ENCODE results near the gene GTF2IRD1. TPM values are rescaled to one million over a fixed set of nuclear protein-coding genes. Genes with fewer than 3 reads are reported as not detected.
"Not testable (repeated sequence)": the region's sequence is repeated elsewhere in the genome, so short reads cannot be mapped to it uniquely, and the experiment has no call there.

Gene GTF2IRD1
- total RNA-seq, 1 donor from 2014 or later: 7.5 TPM

DNA sequence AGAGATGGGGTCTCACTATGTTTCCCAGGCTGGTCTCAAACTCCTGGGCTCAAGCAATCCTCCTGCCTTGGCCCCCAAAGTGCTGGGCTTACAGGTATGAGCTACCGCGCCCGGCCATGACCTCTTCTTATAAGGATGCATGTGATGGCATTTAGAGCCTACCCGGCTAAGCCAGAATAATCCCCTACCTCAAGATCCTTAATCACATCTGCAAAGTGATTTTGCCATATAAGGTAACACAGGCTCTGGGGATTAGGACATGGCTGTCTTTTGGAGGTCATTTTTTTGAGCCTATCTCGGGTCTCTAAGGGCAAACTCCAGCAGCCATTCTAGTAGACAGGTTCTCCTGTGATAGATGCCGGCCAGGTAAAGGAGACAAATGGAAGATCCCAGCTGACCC lies 39.6 kb downstream of the GTF2IRD1 start:
- DNase-seq (ENCODE audit: low spot score in 2 of 2): no peak
- Histone ChIP-seq H3K4me1 (no peaks in the 10 kb centered on the region), H3K9me3 (no peaks in the 10 kb centered on the region), H3K36me3 (no peaks in the 10 kb centered on the region), H3K4me3 (no peak overlapping the region), H3K27me3 (no peaks in the 10 kb centered on the region), H3K27ac (no peak overlapping the region)
- intact Hi-C loops (cut with DNase I): no loop called here
- TF ChIP-seq, protein P1, sequence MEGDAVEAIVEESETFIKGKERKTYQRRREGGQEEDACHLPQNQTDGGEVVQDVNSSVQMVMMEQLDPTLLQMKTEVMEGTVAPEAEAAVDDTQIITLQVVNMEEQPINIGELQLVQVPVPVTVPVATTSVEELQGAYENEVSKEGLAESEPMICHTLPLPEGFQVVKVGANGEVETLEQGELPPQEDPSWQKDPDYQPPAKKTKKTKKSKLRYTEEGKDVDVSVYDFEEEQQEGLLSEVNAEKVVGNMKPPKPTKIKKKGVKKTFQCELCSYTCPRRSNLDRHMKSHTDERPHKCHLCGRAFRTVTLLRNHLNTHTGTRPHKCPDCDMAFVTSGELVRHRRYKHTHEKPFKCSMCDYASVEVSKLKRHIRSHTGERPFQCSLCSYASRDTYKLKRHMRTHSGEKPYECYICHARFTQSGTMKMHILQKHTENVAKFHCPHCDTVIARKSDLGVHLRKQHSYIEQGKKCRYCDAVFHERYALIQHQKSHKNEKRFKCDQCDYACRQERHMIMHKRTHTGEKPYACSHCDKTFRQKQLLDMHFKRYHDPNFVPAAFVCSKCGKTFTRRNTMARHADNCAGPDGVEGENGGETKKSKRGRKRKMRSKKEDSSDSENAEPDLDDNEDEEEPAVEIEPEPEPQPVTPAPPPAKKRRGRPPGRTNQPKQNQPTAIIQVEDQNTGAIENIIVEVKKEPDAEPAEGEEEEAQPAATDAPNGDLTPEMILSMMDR (IDR thresholded peaks at IDR 0.05): no peak

DNA sequence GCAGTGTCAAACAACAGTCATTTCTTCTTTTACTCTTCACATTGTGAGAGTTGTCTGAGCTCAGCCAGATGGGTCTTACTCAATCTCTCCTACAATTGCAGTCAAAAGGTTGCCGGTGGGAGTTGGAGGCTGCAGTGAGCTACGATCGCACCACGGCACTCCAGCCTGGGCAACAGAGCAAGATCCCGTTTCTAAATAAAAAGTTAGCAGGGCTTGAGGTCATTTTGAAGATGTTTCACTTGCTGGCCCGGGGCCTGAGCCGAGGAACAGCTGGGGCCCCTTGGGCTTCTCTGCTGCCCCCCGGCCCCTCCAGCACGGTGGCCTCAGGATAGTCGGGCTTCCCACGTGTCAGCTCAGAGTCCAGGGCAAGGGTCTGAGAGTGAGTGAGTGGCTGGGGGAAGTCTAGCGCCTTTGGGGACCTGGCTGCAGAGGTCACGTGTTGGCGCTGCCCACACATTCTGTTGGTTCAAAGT lies 40.4 kb downstream of the GTF2IRD1 start:
- Histone ChIP-seq H3K4me1 (no peaks in the 10 kb centered on the region), H3K27me3 (no peaks in the 10 kb centered on the region), H3K4me3 (no peak overlapping the region), H3K9me3 (no peaks in the 10 kb centered on the region), H3K27ac (no peak overlapping the region), H3K36me3 (no peaks in the 10 kb centered on the region)
- TF ChIP-seq, protein P1 (IDR thresholded peaks at IDR 0.05): no peak
- no peak for DNase-seq (ENCODE audit: low spot score in 2 of 2)
- intact Hi-C loops (cut with DNase I): no loop called here

GRCh38 chr7:74495112-74496086 lies 41.7 kb downstream of the GTF2IRD1 start:
- H3K27ac ChIP-seq: no peak overlapping the region

DNA sequence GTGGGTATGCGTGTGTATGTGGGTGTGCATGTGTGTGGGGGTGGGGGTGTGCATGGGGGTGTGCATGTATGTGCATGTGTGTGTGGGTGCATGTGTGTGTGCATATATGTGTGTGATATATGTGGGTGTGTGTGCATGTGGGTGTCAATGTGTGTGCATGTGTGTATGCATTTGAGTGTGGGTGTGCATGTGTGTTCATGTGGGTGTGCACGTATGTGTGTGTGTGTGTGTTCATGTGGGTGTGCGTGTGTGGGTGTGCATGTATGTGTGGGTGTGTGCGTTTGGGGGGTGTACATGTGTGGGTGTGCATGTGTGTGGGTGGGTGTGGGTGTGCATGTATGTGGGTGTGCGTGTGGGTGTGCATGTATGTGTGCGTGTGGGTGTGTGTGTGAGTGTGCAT lies 42.6 kb downstream of the GTF2IRD1 start:
- Histone ChIP-seq H3K9me3 (no peaks in the 10 kb centered on the region), H3K4me1 (no peaks in the 10 kb centered on the region), H3K4me3 (no peak overlapping the region), H3K36me3 (no peaks in the 10 kb centered on the region), H3K27me3 (no peaks in the 10 kb centered on the region), H3K27ac (no peak overlapping the region)
- TF ChIP-seq, protein P1 (IDR thresholded peaks at IDR 0.05): no peak
- intact Hi-C loops (cut with DNase I): no loop called here
- DNase-seq (ENCODE audit: low spot score in 2 of 2): no peak

More at GRCh38 chr7:74495112-74496086, 41.7 kb downstream of the GTF2IRD1 start:
- Histone ChIP-seq H3K9me3 (no peaks in the 10 kb centered on the region), H3K27me3 (no peaks in the 10 kb centered on the region), H3K4me3 (no peak overlapping the region), H3K36me3 (no peaks in the 10 kb centered on the region), H3K4me1 (no peaks in the 10 kb centered on the region)
- TF ChIP-seq, protein P1 (IDR thresholded peaks at IDR 0.05): no peak
- no peak for DNase-seq (ENCODE audit: low spot score in 2 of 2)
- intact Hi-C loops (cut with DNase I): no loop called here

GRCh38 chr7:74496773-74497172 lies 43.1 kb downstream of the GTF2IRD1 start:
- H3K27ac ChIP-seq; H3K4me1 ChIP-seq; H3K36me3 ChIP-seq; H3K9me3 ChIP-seq; DNase-seq (ENCODE audit: low spot score in 2 of 2); H3K27me3 ChIP-seq; H3K4me3 ChIP-seq; intact Hi-C loops (cut with DNase I): not testable (repeated sequence)

GRCh38 chr7:74498354-74498753 lies 44.6 kb downstream of the GTF2IRD1 start:
- no peak overlapping the region for H3K27ac ChIP-seq
- TF ChIP-seq, protein P1 (IDR thresholded peaks at IDR 0.05): no peak
- H3K4me3 ChIP-seq: no peak overlapping the region
- H3K36me3 ChIP-seq: no peaks in the 10 kb centered on the region
- no peaks in the 10 kb centered on the region for H3K9me3 ChIP-seq
- DNase-seq (ENCODE audit: low spot score in 2 of 2): no peak
- intact Hi-C loops (cut with DNase I): no loop called here
- no peaks in the 10 kb centered on the region for H3K27me3 ChIP-seq
- H3K4me1 ChIP-seq: peaks cover 0 to 8% of the 10 kb centered on the region in 2 donors
